Upper lobe of left lung (tissue), 6 donors: Measurements from ENCODE around the gene IRS1. TPM values are rescaled to one million over a fixed set of nuclear protein-coding genes. Genes with fewer than 3 reads are reported as not detected.
"Not testable (repeated sequence)": the region's sequence is repeated elsewhere in the genome, so short reads cannot be mapped to it uniquely, and the experiment has no call there.

Source experiments
- ATAC-seq, 2 donors: fragments of 200-7000 bp; cut with Tn5 transposase; one replicate each; pipeline ENCODE4 v1.9.1; 2022; ENCODE audit warnings: mild to moderate bottlenecking in 2 of 2, moderate library complexity in 2 of 2; ENCODE audit not compliant: low FRiP score in 2 of 2
- DNase-seq, 2 donors: peaks; one replicate each; pipeline ENCODE4 v3.0.0-alpha.2; 2019 to 2020
- H3K27ac ChIP-seq, 4 donors: fragments of 200-600 bp; sonication (generic); one replicate each; pipeline ENCODE4 v1.5.1; 2016 to 2019
- H3K27me3 ChIP-seq, 4 donors: fragments of 200-600 bp; sonication (generic); one replicate each; pipeline ENCODE4 v1.5.1; 2017 to 2019
- H3K36me3 ChIP-seq, 4 donors: fragments of 200-600 bp; sonication (generic); one replicate each; pipeline ENCODE4 v1.5.1; 2016 to 2019
- H3K4me1 ChIP-seq, 4 donors: fragments of 200-600 bp; sonication (generic); one replicate each; pipeline ENCODE4 v1.5.1; 2018 to 2019
- H3K4me3 ChIP-seq, 4 donors: fragments of 200-600 bp; sonication (generic); one replicate each; pipeline ENCODE4 v1.5.1; 2017 to 2019; ENCODE audit warnings: mild to moderate bottlenecking in 2 of 4, moderate library complexity in 1 of 4
- H3K9me3 ChIP-seq, 4 donors: fragments of 200-600 bp; sonication (generic); one replicate each; pipeline ENCODE4 v1.5.1; 2018 to 2019
- CTCF ChIP-seq, 6 experiments: fragments of 450-650 bp in 4 of 6; fragments of 200-600 bp in 2 of 6; sonication (generic) in 2 of 6; IDR thresholded peaks; one replicate each; pipeline ENCODE4 v1.5.1; 2016 to 2019; ENCODE audit warnings: antibody characterized with exemption in 6 of 6
- EP300 ChIP-seq, 4 donors: sonication (generic); formaldehyde crosslinking; IDR thresholded peaks; one replicate each; pipeline ENCODE4 v1.5.1; 2017; ENCODE audit warnings: antibody characterized with exemption in 4 of 4, control low read depth in 2 of 4
- POLR2A ChIP-seq, 4 donors: fragments of 450-650 bp; IDR thresholded peaks; one replicate each; pipeline ENCODE4 v1.5.1; 2016 to 2017; ENCODE audit warnings: antibody characterized with exemption in 4 of 4, mild to moderate bottlenecking in 2 of 4
- POLR2AphosphoS5 ChIP-seq, 2 donors: sonication (generic); formaldehyde crosslinking; IDR thresholded peaks; one replicate each; pipeline ENCODE4 v1.5.1; 2017; ENCODE audit warnings: antibody characterized with exemption in 2 of 2
- WGBS, 2 donors: methylation state at CpG; one replicate each; pipeline ENCODE4 v1.1.5; 2017 to 2018; 5-methylcytosine and 5-hydroxymethylcytosine counted together
- total RNA-seq, 6 donors: library from RNA; depleted of rRNA in 4 of 6; stranded (reverse); fragments of >200 nt in 4 of 6; gene quantifications; one replicate each; pipeline versions ENCODE4 v1.1.0 to v1.2.1, GENCODE V29; 2016 to 2021
- donor health status: DM: no; HTN: no; CAD: no; lungs with moderate emphysema.
- donor health status: DM: no; HTN: yes; CAD: no; lungs with severe emphysema.

The IRS1 gene
- total RNA-seq, 6 donors from 2014 or later, result 9.3 to 14.3 (median 12.4) TPM

GRCh38 chr2:226845386-226846116 lies 45.9 kb upstream of the IRS1 start:
- Histone ChIP-seq H3K36me3 (no peaks in the 10 kb centered on the region), H3K4me1 (no peaks in the 10 kb centered on the region), H3K4me3 (no peak overlapping the region), H3K9me3 (no peaks in the 10 kb centered on the region), H3K27me3 (no peaks in the 10 kb centered on the region), H3K27ac (no peak overlapping the region)
- no peak for ATAC-seq
- no peak for TF ChIP-seq EP300 (IDR thresholded peaks at IDR 0.05)
- no peak for TF ChIP-seq POLR2A (IDR thresholded peaks at IDR 0.05)
- no peak for TF ChIP-seq POLR2AphosphoS5 (IDR thresholded peaks at IDR 0.05)
- TF ChIP-seq CTCF (IDR thresholded peaks at IDR 0.05), result no peak
- WGBS, 2 donors, result 90 to 92% methylated on average over 3 of the region's 3 CpGs
- no peak for DNase-seq

- 88 to 95% methylated on average over 1 of the region's 1 CpG for WGBS, 2 donors
- H3K4me3 ChIP-seq, H3K27me3 ChIP-seq, H3K4me1 ChIP-seq, H3K9me3 ChIP-seq, H3K36me3 ChIP-seq, ATAC-seq, DNase-seq, H3K27ac ChIP-seq: not testable (repeated sequence)
Observed at GRCh38 chr2:226843001-226843400, 43.4 kb upstream of the IRS1 start.

GRCh38 chr2:226839951-226840350 lies 40.3 kb upstream of the IRS1 start:
- DNase-seq, result no peak
- 94 to 98% methylated on average over 2 of the region's 2 CpGs for WGBS, 2 donors
- TF ChIP-seq CTCF (IDR thresholded peaks at IDR 0.05) (no peak), POLR2A (IDR thresholded peaks at IDR 0.05) (no peak), EP300 (IDR thresholded peaks at IDR 0.05) (no peak), POLR2AphosphoS5 (IDR thresholded peaks at IDR 0.05) (no peak)
- Histone ChIP-seq H3K27me3 (no peaks in the 10 kb centered on the region), H3K4me1 (peaks cover 15 to 23% (median 18%) of the 10 kb centered on the region in 4 donors), H3K9me3 (no peaks in the 10 kb centered on the region), H3K4me3 (no peak overlapping the region), H3K27ac (no peak overlapping the region), H3K36me3 (no peaks in the 10 kb centered on the region)
- no peak for ATAC-seq

GRCh38 chr2:226839161-226839560 lies 39.5 kb upstream of the IRS1 start:
- Histone ChIP-seq H3K36me3 (no peaks in the 10 kb centered on the region), H3K9me3 (no peaks in the 10 kb centered on the region), H3K27ac (no peak overlapping the region), H3K27me3 (no peaks in the 10 kb centered on the region), H3K4me1 (peaks cover 19 to 28% (median 23%) of the 10 kb centered on the region in 4 donors), H3K4me3 (no peak overlapping the region)
- TF ChIP-seq EP300 (IDR thresholded peaks at IDR 0.05) (no peak), POLR2A (IDR thresholded peaks at IDR 0.05) (no peak), CTCF (IDR thresholded peaks at IDR 0.05) (no peak), POLR2AphosphoS5 (IDR thresholded peaks at IDR 0.05) (no peak)
- DNase-seq, result no peak
- 92 to 93% methylated on average over 10 of the region's 10 CpGs for WGBS, 2 donors
- ATAC-seq, result no peak

GRCh38 chr2:226838722-226839121 lies 39.1 kb upstream of the IRS1 start:
- no peak overlapping the region for H3K27ac ChIP-seq
- H3K36me3 ChIP-seq, result no peaks in the 10 kb centered on the region

More at GRCh38 chr2:226838722-226839121, 39.1 kb upstream of the IRS1 start:
- TF ChIP-seq POLR2A (IDR thresholded peaks at IDR 0.05) (no peak), POLR2AphosphoS5 (IDR thresholded peaks at IDR 0.05) (no peak), EP300 (IDR thresholded peaks at IDR 0.05) (no peak), CTCF (IDR thresholded peaks at IDR 0.05) (no peak)
- no peak overlapping the region for H3K4me3 ChIP-seq
- no peaks in the 10 kb centered on the region for H3K9me3 ChIP-seq
- 71 to 79% methylated on average over 3 of the region's 3 CpGs for WGBS, 2 donors
- ATAC-seq (no peak), DNase-seq (no peak)
- no peaks in the 10 kb centered on the region for H3K27me3 ChIP-seq
- peaks cover 19 to 28% (median 23%) of the 10 kb centered on the region in 4 donors for H3K4me1 ChIP-seq
